Astrocyte of the spinal cord (primary cell): ENCODE data around the gene VIPR2.

Experiments
- DNase-seq: peaks from one replicate; pipeline ENCODE4 v3.0.0; 2011; ENCODE audit warnings: low read depth, low spot score
- H3K4me3 ChIP-seq: 2 replicates; pipeline ENCODE4 v1.5.1; 2011; ENCODE audit warnings: low read depth, mild to moderate bottlenecking, low read length, moderate library complexity
- in situ Hi-C: cut with HindIII; loops from 2 replicates; pipeline ENCODE4 v1.10.0; 2017; ENCODE audit warnings: low sequenced_read_pairs
- TF ChIP-seq, protein P1 (sequence below): IDR thresholded peaks from 2 replicates; pipeline ENCODE4 v1.5.1; 2012; ENCODE audit warnings: low read depth, mild to moderate bottlenecking, low read length, inconsistent platforms

VIPR2 gene

DNA sequence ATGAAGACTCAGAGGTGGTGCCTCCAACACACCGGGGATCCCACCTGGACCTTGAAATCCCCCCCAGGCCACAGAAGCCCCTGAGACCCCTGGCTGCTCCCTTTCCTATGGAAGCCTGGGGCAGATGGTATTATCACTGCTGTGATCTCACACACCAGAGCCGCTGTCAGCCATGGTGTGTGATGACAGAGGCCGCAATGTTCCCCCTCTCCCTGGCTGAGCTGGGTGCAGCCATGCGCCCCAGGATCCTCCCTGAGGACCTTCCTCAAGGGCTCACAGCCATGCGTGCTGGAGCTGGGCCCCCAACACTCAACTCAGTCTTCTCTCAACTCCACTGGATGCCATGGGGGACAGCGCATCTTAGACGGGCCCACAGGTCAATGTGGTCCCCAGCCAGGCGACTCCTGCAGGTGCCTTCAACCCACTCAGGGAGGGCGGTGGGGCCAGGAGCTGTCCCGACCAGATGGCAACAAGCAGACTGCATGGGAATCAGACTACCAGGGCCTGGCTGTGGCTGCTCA, 44.9 kb downstream of the VIPR2 start:
- in situ Hi-C loops, result no loop called here
- no peak overlapping the region for H3K4me3 ChIP-seq
- DNase-seq, result no peak
- TF ChIP-seq, protein P1, sequence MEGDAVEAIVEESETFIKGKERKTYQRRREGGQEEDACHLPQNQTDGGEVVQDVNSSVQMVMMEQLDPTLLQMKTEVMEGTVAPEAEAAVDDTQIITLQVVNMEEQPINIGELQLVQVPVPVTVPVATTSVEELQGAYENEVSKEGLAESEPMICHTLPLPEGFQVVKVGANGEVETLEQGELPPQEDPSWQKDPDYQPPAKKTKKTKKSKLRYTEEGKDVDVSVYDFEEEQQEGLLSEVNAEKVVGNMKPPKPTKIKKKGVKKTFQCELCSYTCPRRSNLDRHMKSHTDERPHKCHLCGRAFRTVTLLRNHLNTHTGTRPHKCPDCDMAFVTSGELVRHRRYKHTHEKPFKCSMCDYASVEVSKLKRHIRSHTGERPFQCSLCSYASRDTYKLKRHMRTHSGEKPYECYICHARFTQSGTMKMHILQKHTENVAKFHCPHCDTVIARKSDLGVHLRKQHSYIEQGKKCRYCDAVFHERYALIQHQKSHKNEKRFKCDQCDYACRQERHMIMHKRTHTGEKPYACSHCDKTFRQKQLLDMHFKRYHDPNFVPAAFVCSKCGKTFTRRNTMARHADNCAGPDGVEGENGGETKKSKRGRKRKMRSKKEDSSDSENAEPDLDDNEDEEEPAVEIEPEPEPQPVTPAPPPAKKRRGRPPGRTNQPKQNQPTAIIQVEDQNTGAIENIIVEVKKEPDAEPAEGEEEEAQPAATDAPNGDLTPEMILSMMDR, result no peak

DNA sequence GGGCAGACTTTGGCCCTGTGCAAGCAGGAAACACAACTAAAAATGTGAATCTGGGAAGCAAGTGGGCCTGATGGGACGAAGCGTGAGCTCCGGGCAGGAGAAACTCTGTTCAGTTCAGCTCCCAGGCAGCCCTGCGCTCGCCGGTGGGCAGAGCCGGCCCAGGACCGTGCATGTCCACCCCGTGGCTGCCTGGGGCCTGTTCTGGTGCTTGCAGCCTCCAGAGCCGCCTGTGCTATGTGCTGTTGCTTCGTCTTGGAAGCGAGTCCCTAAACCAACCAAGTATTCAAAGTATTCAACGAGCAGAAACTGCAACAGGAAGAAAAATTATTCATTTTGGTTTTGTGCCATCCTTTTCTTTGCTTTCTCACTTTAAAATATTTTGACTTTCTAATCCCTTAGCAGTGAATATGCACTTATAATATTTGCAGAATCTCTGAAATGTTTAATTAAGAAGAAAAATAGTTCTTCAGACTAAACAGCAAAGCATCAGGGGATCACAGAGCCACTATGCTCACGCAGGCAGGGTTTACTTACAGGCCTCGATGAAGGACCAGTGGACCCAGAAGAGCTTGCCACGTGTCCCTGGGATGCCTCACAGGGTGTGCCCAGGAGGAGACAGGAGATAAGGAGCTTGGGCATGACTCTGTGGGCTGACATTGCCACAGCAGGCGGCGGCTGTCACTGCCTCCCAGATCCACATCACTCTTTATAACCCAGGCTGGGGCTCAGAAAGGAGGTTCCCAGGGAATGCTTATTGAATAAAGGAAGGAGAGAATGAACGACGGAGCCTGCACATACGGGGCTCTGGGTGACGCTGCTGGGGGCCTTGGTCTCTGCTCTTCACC, 45.6 kb downstream of the VIPR2 start:
- DNase-seq, result no peak
- H3K4me3 ChIP-seq, result no peak overlapping the region
- in situ Hi-C loops, result no loop called here
- TF ChIP-seq, protein P1, result no peak

- no peak for DNase-seq
- in situ Hi-C loops, result no loop called here
- no peak overlapping the region for H3K4me3 ChIP-seq
- TF ChIP-seq, protein P1, result no peak
Measured at GRCh38 chr7:159098424-159098786, 46.3 kb downstream of the VIPR2 start.

DNA sequence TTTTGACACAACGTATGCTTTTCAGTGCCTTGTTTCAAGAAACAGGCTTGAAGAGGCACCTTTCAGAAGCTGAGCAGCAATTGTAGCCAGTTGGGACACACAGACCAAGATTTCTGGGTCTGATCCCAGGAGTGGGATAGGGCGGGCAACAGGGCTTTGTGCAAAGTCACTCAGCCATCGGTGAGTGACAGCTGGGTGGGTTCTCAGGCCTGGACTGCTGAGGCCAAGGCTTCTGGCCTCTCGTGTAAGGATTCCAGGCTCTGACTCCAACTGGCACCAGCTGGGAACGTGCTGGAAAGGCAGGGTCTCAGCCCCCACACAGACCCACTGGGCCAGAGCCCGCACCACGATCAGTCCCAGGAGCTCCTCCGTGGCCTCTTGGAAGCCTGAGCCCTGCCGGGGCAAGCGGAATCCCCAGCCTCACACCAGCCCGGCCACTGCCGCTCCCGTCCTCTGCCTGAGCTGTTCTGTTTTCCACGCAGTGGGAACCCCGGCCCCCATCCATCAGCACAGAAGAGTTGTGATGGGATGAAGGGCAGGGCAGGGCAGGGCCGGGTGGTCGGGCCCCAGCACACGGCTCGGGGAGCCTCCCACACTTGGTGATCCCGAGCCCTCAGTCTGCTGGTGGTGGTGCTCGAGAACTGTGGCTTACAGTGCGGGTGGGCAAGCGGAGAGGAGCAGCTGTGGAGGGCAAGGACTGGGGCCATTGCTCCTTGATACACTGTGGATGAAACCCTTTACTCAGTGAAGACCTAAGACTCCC, 46.8 kb downstream of the VIPR2 start:
- H3K4me3 ChIP-seq, result no peak overlapping the region
- TF ChIP-seq, protein P1, result no peak
- DNase-seq, result no peak
- in situ Hi-C loops, result no loop called here

DNA sequence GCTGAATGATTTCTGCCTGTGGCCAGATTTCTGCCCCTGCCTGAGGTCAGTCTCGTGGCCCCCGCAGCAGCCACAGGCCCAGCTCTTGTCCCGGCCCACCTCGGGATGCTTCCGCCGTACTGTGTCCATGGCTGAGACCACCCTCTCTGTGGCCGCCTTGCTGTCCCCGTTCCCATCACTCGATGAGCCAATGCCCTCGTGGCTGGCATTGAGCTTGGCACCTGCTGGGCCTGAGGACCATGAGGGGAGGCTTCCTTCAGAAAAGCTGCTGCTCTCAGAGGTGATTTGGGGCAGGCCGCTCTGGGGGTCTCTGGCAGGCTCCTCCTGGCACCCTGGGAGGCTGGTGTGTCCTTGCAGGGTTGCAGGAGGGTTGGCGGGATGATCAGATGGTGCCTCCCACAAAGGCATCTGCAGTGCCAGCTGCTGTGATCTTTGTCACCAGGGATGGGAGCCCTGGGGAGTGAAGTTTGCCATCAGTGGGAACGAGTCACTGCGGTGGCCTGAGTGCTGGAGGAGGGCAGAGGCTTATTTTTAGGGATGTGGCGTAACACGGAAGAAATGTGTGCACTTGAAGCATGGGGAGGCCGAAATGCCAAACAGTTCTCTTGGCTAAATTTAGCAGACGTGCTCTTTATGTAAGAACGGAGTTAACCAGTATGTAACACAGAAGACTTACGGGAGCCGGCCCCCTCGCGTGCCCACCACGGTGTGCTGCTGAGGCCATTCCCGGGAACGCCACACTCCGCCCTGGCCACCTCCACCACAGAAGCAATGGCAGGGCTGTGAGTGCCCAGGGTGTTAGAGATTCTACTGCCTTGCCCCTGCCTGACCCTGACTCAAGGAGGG, 47.7 kb downstream of the VIPR2 start:
- no peak overlapping the region for H3K4me3 ChIP-seq
- TF ChIP-seq, protein P1, result no peak
- in situ Hi-C loops, result no loop called here
- no peak for DNase-seq

GRCh38 chr7:159095979-159096411, 48.7 kb downstream of the VIPR2 start:
- DNase-seq, result no peak
- TF ChIP-seq, protein P1, result no peak
- in situ Hi-C loops, result no loop called here
- H3K4me3 ChIP-seq, result no peak overlapping the region
